NCI-H345 treated with DMSO at 0.1 percent for 48 hours (cell line): ENCODE data around the gene DRC3.
"Not testable (repeated sequence)": the region's sequence is repeated elsewhere in the genome, so short reads cannot be mapped to it uniquely, and the experiment has no call there.

Experiments
- DNase-seq: peaks from one replicate; lab custom pipeline; 2025; ENCODE audit not compliant: unreplicated experiment; lab: John Stamatoyannopoulos, UW

DRC3 gene

GRCh38 chr17:17990282-17990681 is 17.6 kb downstream of the DRC3 start:
- DNase-seq: no peak

GRCh38 chr17:17993366-17993765 is 20.7 kb downstream of the DRC3 start:
- DNase-seq: no peak

GRCh38 chr17:17993852-17994251 is 21.2 kb downstream of the DRC3 start:
- DNase-seq: no peak

GRCh38 chr17:17994271-17995069 is 21.8 kb downstream of the DRC3 start:
- no peak for DNase-seq

GRCh38 chr17:17995887-17996286 is 23.2 kb downstream of the DRC3 start:
- not testable (repeated sequence) for DNase-seq

- no peak for DNase-seq
These were observed 26.3 kb downstream of the DRC3 start for GRCh38 chr17:17998934-17999333.

GRCh38 chr17:17999364-18000029 is 26.8 kb downstream of the DRC3 start:
- no peak for DNase-seq

GRCh38 chr17:18000030-18000408 is 27.4 kb downstream of the DRC3 start:
- no peak for DNase-seq

- no peak for DNase-seq
These were observed 29.5 kb downstream of the DRC3 start for GRCh38 chr17:18002171-18002570.

GRCh38 chr17:18004345-18004744 is 31.7 kb downstream of the DRC3 start:
- peak; percentile 23 for DNase-seq

GRCh38 chr17:18004884-18005305 is 32.2 kb downstream of the DRC3 start:
- DNase-seq: no peak

GRCh38 chr17:18005496-18005895 is 32.8 kb downstream of the DRC3 start:
- no peak for DNase-seq

GRCh38 chr17:18006495-18007239 is 34.0 kb downstream of the DRC3 start:
- DNase-seq: no peak

GRCh38 chr17:18008496-18009268 is 36.0 kb downstream of the DRC3 start:
- DNase-seq: no peak

- DNase-seq: no peak
These were observed 37.2 kb downstream of the DRC3 start for GRCh38 chr17:18009609-18010420.

GRCh38 chr17:18011286-18011685 is 38.6 kb downstream of the DRC3 start:
- DNase-seq: no peak

GRCh38 chr17:18014006-18014405 is 41.3 kb downstream of the DRC3 start:
- no peak for DNase-seq

- peak; percentile 74 for DNase-seq
These were observed 42.9 kb downstream of the DRC3 start for GRCh38 chr17:18015593-18015992.

GRCh38 chr17:18016426-18016825 is 43.8 kb downstream of the DRC3 start:
- no peak for DNase-seq

- DNase-seq: no peak
These were observed 45.3 kb downstream of the DRC3 start for GRCh38 chr17:18017958-18018357.
